ENCODE results near the gene PTPN21. TPM values are rescaled to one million over a fixed set of nuclear protein-coding genes. Genes with fewer than 3 reads are reported as not detected.
"Not testable (repeated sequence)": the region's sequence is repeated elsewhere in the genome, so short reads cannot be mapped to it uniquely, and the experiment has no call there.

Gene PTPN21
- total RNA-seq, 1 donor from 2014 or later = 0.32 TPM

GRCh38 chr14:88550078-88550477 lies 4.7 kb downstream of the PTPN21 start:
- intact Hi-C loops (cut with micrococcal nuclease) = loop anchor here (2.0 kb wide), 1 partner anchor 57 kb away; no protein-coding TSS in a partner anchor
- DNase-seq (ENCODE audit: low spot score) = no peak
- H3K36me3 Mint-ChIP-seq (ENCODE audit: low read depth) = no peaks in the 10 kb centered on the region
- H3K4me1 Mint-ChIP-seq (ENCODE audit: low read depth) = peaks cover 13% of the 10 kb centered on the region
- peaks cover 27% of the 10 kb centered on the region for H3K27me3 Mint-ChIP-seq (ENCODE audit: low read depth)
- H3K27ac Mint-ChIP-seq = no peak overlapping the region
- no peaks in the 10 kb centered on the region for H3K9me3 Mint-ChIP-seq
- no peak overlapping the region for H3K4me3 Mint-ChIP-seq (ENCODE audit: low read depth)

GRCh38 chr14:88547386-88547780 lies 7.4 kb downstream of the PTPN21 start:
- H3K4me3 Mint-ChIP-seq (ENCODE audit: low read depth) = no peak overlapping the region
- peaks cover 12% of the 10 kb centered on the region for H3K27me3 Mint-ChIP-seq (ENCODE audit: low read depth)
- no peak overlapping the region for H3K27ac Mint-ChIP-seq
- no peaks in the 10 kb centered on the region for H3K9me3 Mint-ChIP-seq
- no peaks in the 10 kb centered on the region for H3K36me3 Mint-ChIP-seq (ENCODE audit: low read depth)
- no peak for DNase-seq (ENCODE audit: low spot score)
- H3K4me1 Mint-ChIP-seq (ENCODE audit: low read depth) = peaks cover 4% of the 10 kb centered on the region
- intact Hi-C loops (cut with micrococcal nuclease) = no loop called here

GRCh38 chr14:88546621-88547385 lies 8.0 kb downstream of the PTPN21 start:
- H3K4me3 Mint-ChIP-seq (ENCODE audit: low read depth) = no peak overlapping the region
- H3K27ac Mint-ChIP-seq = no peak overlapping the region
- H3K9me3 Mint-ChIP-seq = no peaks in the 10 kb centered on the region
- H3K36me3 Mint-ChIP-seq (ENCODE audit: low read depth) = no peaks in the 10 kb centered on the region
- H3K4me1 Mint-ChIP-seq (ENCODE audit: low read depth) = peaks cover under 1% of the 10 kb centered on the region
- H3K27me3 Mint-ChIP-seq (ENCODE audit: low read depth) = peaks cover 7% of the 10 kb centered on the region
- DNase-seq (ENCODE audit: low spot score) = no peak
- intact Hi-C loops (cut with micrococcal nuclease) = no loop called here

- H3K4me3 Mint-ChIP-seq (ENCODE audit: low read depth) = no peak overlapping the region
- DNase-seq (ENCODE audit: low spot score) = no peak
- intact Hi-C loops (cut with micrococcal nuclease) = no loop called here
- no peaks in the 10 kb centered on the region for H3K36me3 Mint-ChIP-seq (ENCODE audit: low read depth)
- no peaks in the 10 kb centered on the region for H3K9me3 Mint-ChIP-seq
- H3K4me1 Mint-ChIP-seq (ENCODE audit: low read depth) = no peaks in the 10 kb centered on the region
- peaks cover 5% of the 10 kb centered on the region for H3K27me3 Mint-ChIP-seq (ENCODE audit: low read depth)
- no peak overlapping the region for H3K27ac Mint-ChIP-seq
Observed at GRCh38 chr14:88545256-88545655, 9.6 kb downstream of the PTPN21 start.

GRCh38 chr14:88542857-88543795 lies 11.7 kb downstream of the PTPN21 start:
- H3K9me3 Mint-ChIP-seq = no peaks in the 10 kb centered on the region
- DNase-seq (ENCODE audit: low spot score) = no peak
- H3K4me1 Mint-ChIP-seq (ENCODE audit: low read depth) = no peaks in the 10 kb centered on the region
- intact Hi-C loops (cut with micrococcal nuclease) = no loop called here
- H3K27ac Mint-ChIP-seq = no peak overlapping the region
- H3K4me3 Mint-ChIP-seq (ENCODE audit: low read depth) = no peak overlapping the region
- H3K36me3 Mint-ChIP-seq (ENCODE audit: low read depth) = no peaks in the 10 kb centered on the region
- peaks cover 3% of the 10 kb centered on the region for H3K27me3 Mint-ChIP-seq (ENCODE audit: low read depth)

- H3K27ac Mint-ChIP-seq = no peak overlapping the region
- peaks cover 3% of the 10 kb centered on the region for H3K27me3 Mint-ChIP-seq (ENCODE audit: low read depth)
- intact Hi-C loops (cut with micrococcal nuclease) = no loop called here
- no peaks in the 10 kb centered on the region for H3K9me3 Mint-ChIP-seq
- H3K4me3 Mint-ChIP-seq (ENCODE audit: low read depth) = no peak overlapping the region
- H3K36me3 Mint-ChIP-seq (ENCODE audit: low read depth) = no peaks in the 10 kb centered on the region
- no peaks in the 10 kb centered on the region for H3K4me1 Mint-ChIP-seq (ENCODE audit: low read depth)
- no peak for DNase-seq (ENCODE audit: low spot score)
Observed at GRCh38 chr14:88541324-88541723, 13.5 kb downstream of the PTPN21 start.

- no peak for DNase-seq (ENCODE audit: low spot score)
- H3K9me3 Mint-ChIP-seq = no peaks in the 10 kb centered on the region
- H3K36me3 Mint-ChIP-seq (ENCODE audit: low read depth) = no peaks in the 10 kb centered on the region
- no peak overlapping the region for H3K27ac Mint-ChIP-seq
- intact Hi-C loops (cut with micrococcal nuclease) = no loop called here
- H3K4me3 Mint-ChIP-seq (ENCODE audit: low read depth) = no peak overlapping the region
- H3K27me3 Mint-ChIP-seq (ENCODE audit: low read depth) = peaks cover 7% of the 10 kb centered on the region
- H3K4me1 Mint-ChIP-seq (ENCODE audit: low read depth) = no peaks in the 10 kb centered on the region
Observed at GRCh38 chr14:88535813-88536212, 19.0 kb downstream of the PTPN21 start.

GRCh38 chr14:88535149-88535548 lies 19.7 kb downstream of the PTPN21 start:
- Mint-ChIP-seq H3K36me3 (ENCODE audit: low read depth) (no peaks in the 10 kb centered on the region), H3K27me3 (ENCODE audit: low read depth) (peaks cover 9% of the 10 kb centered on the region), H3K27ac (no peak overlapping the region), H3K9me3 (peaks cover 3% of the 10 kb centered on the region), H3K4me3 (ENCODE audit: low read depth) (no peak overlapping the region), H3K4me1 (ENCODE audit: low read depth) (no peaks in the 10 kb centered on the region)
- intact Hi-C loops (cut with micrococcal nuclease) = no loop called here
- no peak for DNase-seq (ENCODE audit: low spot score)

GRCh38 chr14:88533064-88533602 lies 21.7 kb downstream of the PTPN21 start:
- no peak for DNase-seq (ENCODE audit: low spot score)
- peaks cover 16% of the 10 kb centered on the region for H3K27me3 Mint-ChIP-seq (ENCODE audit: low read depth)
- H3K9me3 Mint-ChIP-seq = peaks cover 6% of the 10 kb centered on the region
- no peak overlapping the region for H3K4me3 Mint-ChIP-seq (ENCODE audit: low read depth)
- no peaks in the 10 kb centered on the region for H3K36me3 Mint-ChIP-seq (ENCODE audit: low read depth)
- intact Hi-C loops (cut with micrococcal nuclease) = no loop called here
- no peak overlapping the region for H3K27ac Mint-ChIP-seq
- no peaks in the 10 kb centered on the region for H3K4me1 Mint-ChIP-seq (ENCODE audit: low read depth)

- H3K9me3 Mint-ChIP-seq; H3K4me1 Mint-ChIP-seq (ENCODE audit: low read depth); H3K4me3 Mint-ChIP-seq (ENCODE audit: low read depth); H3K27ac Mint-ChIP-seq; DNase-seq (ENCODE audit: low spot score); H3K36me3 Mint-ChIP-seq (ENCODE audit: low read depth); intact Hi-C loops (cut with micrococcal nuclease): not testable (repeated sequence)
- H3K27me3 Mint-ChIP-seq (ENCODE audit: low read depth) = peaks cover 32% of the 10 kb centered on the region
Observed at GRCh38 chr14:88529889-88530288, 24.9 kb downstream of the PTPN21 start.

GRCh38 chr14:88522393-88522792 lies 32.4 kb downstream of the PTPN21 start:
- no peaks in the 10 kb centered on the region for H3K9me3 Mint-ChIP-seq
- no peaks in the 10 kb centered on the region for H3K4me1 Mint-ChIP-seq (ENCODE audit: low read depth)
- intact Hi-C loops (cut with micrococcal nuclease) = no loop called here
- no peaks in the 10 kb centered on the region for H3K36me3 Mint-ChIP-seq (ENCODE audit: low read depth)
- no peak overlapping the region for H3K27ac Mint-ChIP-seq
- DNase-seq (ENCODE audit: low spot score) = no peak
- peaks cover 23% of the 10 kb centered on the region for H3K27me3 Mint-ChIP-seq (ENCODE audit: low read depth)
- no peak overlapping the region for H3K4me3 Mint-ChIP-seq (ENCODE audit: low read depth)

GRCh38 chr14:88521818-88522217 lies 33.0 kb downstream of the PTPN21 start:
- H3K27ac Mint-ChIP-seq = no peak overlapping the region
- no peaks in the 10 kb centered on the region for H3K36me3 Mint-ChIP-seq (ENCODE audit: low read depth)
- intact Hi-C loops (cut with micrococcal nuclease) = no loop called here
- no peak overlapping the region for H3K4me3 Mint-ChIP-seq (ENCODE audit: low read depth)
- DNase-seq (ENCODE audit: low spot score) = no peak
- peaks cover 20% of the 10 kb centered on the region for H3K27me3 Mint-ChIP-seq (ENCODE audit: low read depth)
- H3K9me3 Mint-ChIP-seq = no peaks in the 10 kb centered on the region
- peaks cover 2% of the 10 kb centered on the region for H3K4me1 Mint-ChIP-seq (ENCODE audit: low read depth)

- H3K4me1 Mint-ChIP-seq (ENCODE audit: low read depth) = peaks cover 2% of the 10 kb centered on the region
Observed at GRCh38 chr14:88519907-88520306, 34.9 kb downstream of the PTPN21 start.

More at GRCh38 chr14:88519907-88520306, 34.9 kb downstream of the PTPN21 start:
- Mint-ChIP-seq H3K36me3 (ENCODE audit: low read depth) (no peaks in the 10 kb centered on the region), H3K27me3 (ENCODE audit: low read depth) (peaks cover 15% of the 10 kb centered on the region), H3K27ac (no peak overlapping the region), H3K9me3 (no peaks in the 10 kb centered on the region), H3K4me3 (ENCODE audit: low read depth) (no peak overlapping the region)
- intact Hi-C loops (cut with micrococcal nuclease) = no loop called here
- DNase-seq (ENCODE audit: low spot score) = no peak
